Hypothalamus (tissue), 51 donors: ENCODE measurements around the gene SEMA7A.
"Not testable (repeated sequence)": the region's sequence is repeated elsewhere in the genome, so short reads cannot be mapped to it uniquely, and the experiment has no call there.

Experiments used
- DNase-seq, 51 donors: peaks; one replicate each; lab custom pipeline; 2025; lab: John Stamatoyannopoulos, UW

The SEMA7A gene

GRCh38 chr15:74377831-74378766 lies 55.7 kb downstream of the SEMA7A start:
- no peak for DNase-seq

- DNase-seq, result no peak
Observed at GRCh38 chr15:74376825-74377581, 56.8 kb downstream of the SEMA7A start.

GRCh38 chr15:74376226-74376625 lies 57.5 kb downstream of the SEMA7A start:
- no peak for DNase-seq

GRCh38 chr15:74375303-74375693 lies 58.5 kb downstream of the SEMA7A start:
- DNase-seq, result peak in 37 of 51 donors; percentile 10 to 85 (median 57)

- DNase-seq, result no peak
Observed at GRCh38 chr15:74374648-74375302, 59.0 kb downstream of the SEMA7A start.

- peak; percentile 32 to 89 (median 72) for DNase-seq
Observed at GRCh38 chr15:74373731-74374647, 59.8 kb downstream of the SEMA7A start.

- no peak for DNase-seq
Observed at GRCh38 chr15:74373056-74373650, 60.6 kb downstream of the SEMA7A start.

GRCh38 chr15:74370471-74370870 lies 63.3 kb downstream of the SEMA7A start:
- DNase-seq, result no peak

- no peak for DNase-seq
Observed at GRCh38 chr15:74369756-74370155, 64.0 kb downstream of the SEMA7A start.

- DNase-seq, result no peak
Observed at GRCh38 chr15:74369084-74369745, 64.5 kb downstream of the SEMA7A start.

- DNase-seq, result no peak
Observed at GRCh38 chr15:74368121-74368520, 65.6 kb downstream of the SEMA7A start.

- no peak for DNase-seq
Observed at GRCh38 chr15:74367296-74367854, 66.4 kb downstream of the SEMA7A start, which contains the start of gene CYP11A1. TSS of gene CYP11A1 (minus strand) at chr15:74367646. CDS start at chr15:74367585, 61 bp downstream.

- peak in 1 of 51 donors; percentile 11 for DNase-seq
Observed at GRCh38 chr15:74365598-74366445, 67.9 kb downstream of the SEMA7A start.

GRCh38 chr15:74364936-74365597 lies 68.7 kb downstream of the SEMA7A start:
- no peak for DNase-seq

- DNase-seq, result no peak
Observed at GRCh38 chr15:74362482-74362881, 71.3 kb downstream of the SEMA7A start.

GRCh38 chr15:74360855-74361254 lies 72.9 kb downstream of the SEMA7A start:
- DNase-seq, result not testable (repeated sequence)

GRCh38 chr15:74359376-74359775 lies 74.4 kb downstream of the SEMA7A start:
- DNase-seq, result not testable (repeated sequence)
